ENCODE results near the gene NPHP4.

The NPHP4 gene

DNA sequence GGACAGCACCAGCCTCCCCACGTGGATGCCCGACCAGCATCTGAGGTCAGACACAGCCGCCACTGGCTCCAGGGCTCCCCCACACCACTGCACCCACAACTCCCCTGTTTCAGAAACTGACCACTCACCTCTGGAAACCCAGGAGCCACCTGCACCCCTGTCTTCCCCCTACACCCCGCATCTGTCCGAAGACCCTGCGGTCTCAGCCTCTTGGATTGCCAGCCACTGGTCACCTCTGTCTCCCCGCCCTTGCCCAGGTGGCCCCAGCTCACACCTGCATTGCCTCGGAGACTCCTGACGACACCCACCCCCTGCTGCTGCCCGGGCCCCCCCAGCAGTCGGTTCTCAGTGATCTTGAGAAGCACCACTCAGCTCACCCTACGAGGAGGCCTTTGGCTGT, 21.3 kb upstream of the NPHP4 start:
- TF ChIP-seq, protein P1, sequence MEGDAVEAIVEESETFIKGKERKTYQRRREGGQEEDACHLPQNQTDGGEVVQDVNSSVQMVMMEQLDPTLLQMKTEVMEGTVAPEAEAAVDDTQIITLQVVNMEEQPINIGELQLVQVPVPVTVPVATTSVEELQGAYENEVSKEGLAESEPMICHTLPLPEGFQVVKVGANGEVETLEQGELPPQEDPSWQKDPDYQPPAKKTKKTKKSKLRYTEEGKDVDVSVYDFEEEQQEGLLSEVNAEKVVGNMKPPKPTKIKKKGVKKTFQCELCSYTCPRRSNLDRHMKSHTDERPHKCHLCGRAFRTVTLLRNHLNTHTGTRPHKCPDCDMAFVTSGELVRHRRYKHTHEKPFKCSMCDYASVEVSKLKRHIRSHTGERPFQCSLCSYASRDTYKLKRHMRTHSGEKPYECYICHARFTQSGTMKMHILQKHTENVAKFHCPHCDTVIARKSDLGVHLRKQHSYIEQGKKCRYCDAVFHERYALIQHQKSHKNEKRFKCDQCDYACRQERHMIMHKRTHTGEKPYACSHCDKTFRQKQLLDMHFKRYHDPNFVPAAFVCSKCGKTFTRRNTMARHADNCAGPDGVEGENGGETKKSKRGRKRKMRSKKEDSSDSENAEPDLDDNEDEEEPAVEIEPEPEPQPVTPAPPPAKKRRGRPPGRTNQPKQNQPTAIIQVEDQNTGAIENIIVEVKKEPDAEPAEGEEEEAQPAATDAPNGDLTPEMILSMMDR (IDR thresholded peaks at IDR 0.05; ENCODE audit: borderline replicate concordance, insufficient read depth, low read depth, low read length), result no peak
- H3K4me3 ChIP-seq (ENCODE audit: low read depth, low read length), result no peak overlapping the region

DNA sequence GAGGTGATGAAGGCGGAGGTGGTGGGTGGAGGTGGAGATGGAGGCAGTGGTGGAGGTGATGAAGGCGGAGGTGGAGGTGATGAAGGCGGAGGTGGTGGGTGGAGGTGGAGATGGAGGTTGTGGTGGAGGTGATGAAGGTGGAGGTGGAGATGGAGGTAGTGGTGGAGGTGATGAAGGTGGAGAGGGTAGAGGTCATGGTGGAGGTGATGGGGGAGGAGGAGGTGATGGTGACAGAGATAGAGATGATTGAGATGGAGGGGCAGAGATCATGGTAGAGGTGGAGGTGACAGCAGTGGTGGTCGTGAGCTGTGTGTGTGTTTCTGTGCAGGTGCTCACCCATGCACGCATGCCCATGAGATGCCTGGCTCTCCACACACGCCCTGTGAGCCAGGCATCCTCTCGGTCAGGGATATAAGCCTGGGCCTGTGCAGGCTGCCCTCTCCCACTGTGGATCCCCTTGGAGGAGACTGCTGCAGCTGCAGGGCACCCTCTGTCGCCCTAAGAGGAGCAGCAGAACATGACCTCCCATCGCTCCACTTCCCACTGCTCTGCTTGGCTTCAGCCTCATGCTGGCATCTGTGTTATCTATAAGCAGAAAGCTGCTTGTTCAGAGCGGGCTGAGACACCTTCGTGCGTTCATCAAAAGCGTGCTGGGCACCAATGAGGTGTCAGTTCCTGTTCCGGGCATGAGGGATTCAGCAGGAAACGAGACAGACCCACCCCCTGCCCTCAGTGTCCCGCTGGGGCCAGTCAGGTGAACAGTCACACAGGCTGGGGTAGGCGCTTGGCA, 20.5 kb upstream of the NPHP4 start:
- TF ChIP-seq, protein P1 (IDR thresholded peaks at IDR 0.05; ENCODE audit: borderline replicate concordance, insufficient read depth, low read depth, low read length), result no peak
- H3K4me3 ChIP-seq (ENCODE audit: low read depth, low read length), result no peak overlapping the region

DNA sequence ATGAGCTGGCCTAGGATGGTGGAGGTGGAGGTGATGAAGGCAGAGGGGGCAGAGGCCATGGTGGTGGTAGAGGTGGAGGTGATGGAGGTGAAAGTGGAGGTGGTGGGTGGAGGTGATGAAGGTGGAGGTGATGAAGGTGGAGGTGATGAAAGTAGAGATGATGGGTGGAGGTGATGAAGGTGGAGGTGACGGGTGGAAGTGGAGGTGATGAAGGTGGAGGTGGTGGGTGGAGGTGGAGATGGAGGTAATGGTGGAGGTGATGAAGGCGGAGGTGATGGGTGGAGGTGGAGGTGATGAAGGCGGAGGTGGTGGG, 19.7 kb upstream of the NPHP4 start:
- TF ChIP-seq, protein P1 (IDR thresholded peaks at IDR 0.05; ENCODE audit: borderline replicate concordance, insufficient read depth, low read depth, low read length), result no peak
- H3K4me3 ChIP-seq (ENCODE audit: low read depth, low read length), result no peak overlapping the region

DNA sequence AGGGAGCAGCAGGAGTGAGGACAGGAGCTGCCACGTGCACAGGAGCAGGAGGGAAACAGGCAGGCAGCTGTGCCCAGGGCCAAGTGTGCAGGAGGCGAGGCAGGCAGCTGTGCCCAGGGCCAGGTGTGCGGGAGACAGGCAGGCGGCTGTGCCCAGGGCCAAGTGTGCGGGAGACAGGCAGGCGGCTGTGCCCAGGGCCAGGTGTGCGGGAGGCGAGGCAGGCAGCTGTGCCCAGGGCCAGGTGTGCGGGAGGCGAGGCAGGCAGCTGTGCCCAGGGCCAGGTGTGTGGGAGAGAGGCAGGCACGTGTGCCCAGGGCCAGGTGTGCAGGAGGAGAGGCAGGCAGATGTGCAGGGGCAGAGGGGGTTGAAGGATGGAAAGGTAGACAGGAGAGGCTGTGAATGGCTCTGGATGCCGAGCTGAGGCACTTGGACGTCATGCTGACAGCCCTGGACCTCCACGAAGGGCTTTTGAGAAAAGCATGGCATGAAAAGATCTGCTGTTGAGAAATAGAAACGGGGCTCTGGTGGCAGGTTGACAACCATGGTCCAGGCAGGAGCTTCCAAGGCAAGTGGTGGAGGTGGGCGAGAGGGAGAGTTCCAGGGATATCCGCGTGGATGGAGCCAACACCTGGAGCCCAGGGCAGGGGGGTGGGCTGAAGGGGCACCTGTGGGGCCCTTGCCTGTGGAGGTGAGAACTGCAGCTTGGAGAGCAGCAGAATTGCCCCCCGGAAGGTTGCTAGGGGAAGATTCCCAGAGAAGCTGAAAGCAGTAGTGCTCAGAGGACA, 19.1 kb upstream of the NPHP4 start:
- no peak overlapping the region for H3K4me3 ChIP-seq (ENCODE audit: low read depth, low read length)
- TF ChIP-seq, protein P1 (IDR thresholded peaks at IDR 0.05; ENCODE audit: borderline replicate concordance, insufficient read depth, low read depth, low read length), result no peak

DNA sequence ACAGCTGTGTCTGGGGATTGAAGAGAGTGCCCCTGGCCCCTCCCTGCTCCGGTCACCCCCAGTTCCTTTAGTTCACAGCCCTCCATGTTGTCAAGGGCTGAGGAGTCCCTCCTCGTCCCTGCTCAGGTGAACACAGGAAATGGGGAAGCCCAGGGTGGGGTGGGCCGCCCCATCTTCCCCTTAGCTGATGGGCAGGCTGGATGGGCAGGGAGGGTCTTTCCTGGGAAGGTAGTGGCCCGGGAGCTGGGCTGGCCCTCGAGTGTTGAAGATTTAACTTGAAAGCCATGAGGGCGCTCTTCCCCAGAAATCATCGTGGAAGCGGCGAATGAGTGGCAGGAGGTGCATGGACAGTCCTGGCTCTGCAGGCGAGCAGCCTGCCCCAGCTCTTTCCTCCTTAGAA, 18.3 kb upstream of the NPHP4 start:
- TF ChIP-seq, protein P1 (IDR thresholded peaks at IDR 0.05; ENCODE audit: borderline replicate concordance, insufficient read depth, low read depth, low read length), result no peak

DNA sequence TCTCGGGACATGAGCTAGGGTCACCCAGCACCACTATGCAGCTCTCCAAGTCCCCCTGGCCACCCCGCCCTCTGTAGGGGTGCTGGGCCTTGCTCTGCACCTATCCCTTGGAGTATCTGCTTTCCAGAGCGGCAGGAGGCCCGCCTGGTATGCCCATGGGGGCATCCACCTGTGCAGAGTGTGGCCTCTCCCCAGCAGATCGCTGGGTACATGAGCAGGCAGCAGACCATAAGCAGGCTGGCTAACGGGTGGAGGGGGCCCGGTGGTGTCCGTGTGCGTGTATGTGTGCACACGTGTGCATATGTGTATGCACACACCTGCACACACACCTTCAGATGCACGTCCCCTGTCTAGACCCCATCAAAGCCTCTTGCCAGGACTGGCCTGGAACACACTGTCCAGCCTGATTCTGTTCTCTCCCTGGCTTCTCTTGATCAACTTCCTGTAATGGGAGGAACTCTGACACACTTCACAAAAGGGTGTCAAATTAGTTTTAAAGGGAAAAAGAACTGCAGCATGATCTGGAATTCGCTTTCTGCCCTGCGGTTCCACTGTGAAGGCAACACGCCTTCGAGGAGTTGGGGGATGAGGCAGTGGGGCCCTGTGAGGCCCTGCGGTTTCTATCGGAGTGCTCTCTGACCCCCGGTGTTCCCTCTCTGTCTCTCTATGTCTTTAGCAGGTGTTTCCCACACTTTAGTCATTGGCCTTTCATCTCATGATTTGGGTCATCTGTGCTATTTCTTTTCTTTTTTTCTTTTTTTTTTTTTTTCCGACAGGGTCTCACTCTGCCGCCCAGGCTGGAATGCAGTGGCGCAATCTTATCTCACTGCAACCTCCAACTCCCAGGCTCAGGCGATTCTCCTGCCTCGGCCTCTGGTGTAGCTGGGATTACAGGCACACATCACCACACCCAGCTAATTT, 17.2 kb upstream of the NPHP4 start:
- TF ChIP-seq, protein P1 (IDR thresholded peaks at IDR 0.05; ENCODE audit: borderline replicate concordance, insufficient read depth, low read depth, low read length), result no peak
- H3K4me3 ChIP-seq (ENCODE audit: low read depth, low read length), result no peak overlapping the region

More for the DNA sequence above, 18.3 kb upstream of the NPHP4 start:
- H3K4me3 ChIP-seq (ENCODE audit: low read depth, low read length), result no peak overlapping the region

All from GM12875 (cell line).